Adipocyte (in vitro differentiated cells): ENCODE data around the gene SF3B1.

Experiments used
- DNase-seq: peaks from one replicate; pipeline ENCODE4 v3.0.0-alpha.2; 2015; ENCODE audit warnings: low read depth
- H3K27me3 ChIP-seq: replicated peaks from 2 replicates; pipeline ENCODE4 v1.7.0; 2013; ENCODE audit warnings: mild to moderate bottlenecking, low read length, moderate library complexity; ENCODE audit not compliant: control insufficient read depth, insufficient read depth
- H3K36me3 ChIP-seq: 2 replicates; pipeline ENCODE4 v1.7.0; 2013; ENCODE audit warnings: low read length, mild to moderate bottlenecking, moderate library complexity; ENCODE audit not compliant: control insufficient read depth, insufficient read depth, severe bottlenecking
- H3K4me1 ChIP-seq: 2 replicates; pipeline ENCODE4 v1.7.0; 2013; ENCODE audit warnings: mild to moderate bottlenecking, low read length, moderate library complexity; ENCODE audit not compliant: control insufficient read depth, insufficient read depth
- H3K4me3 ChIP-seq: 2 replicates; pipeline ENCODE4 v1.7.0; 2013; ENCODE audit warnings: mild to moderate bottlenecking, low read length, moderate library complexity
- H3K9ac ChIP-seq: 2 replicates; pipeline ENCODE4 v1.7.0; 2013; ENCODE audit warnings: mild to moderate bottlenecking, low read length, moderate library complexity
- H3K9me3 ChIP-seq: 2 replicates; pipeline ENCODE4 v1.7.0; 2013; ENCODE audit warnings: mild to moderate bottlenecking, low read length, moderate library complexity; ENCODE audit not compliant: control insufficient read depth

SF3B1 gene

GRCh38 chr2:197431858-197432257 is 3.0 kb downstream of the SF3B1 start:
- no peak overlapping the region for H3K9ac ChIP-seq
- peaks cover 3% of the 10 kb centered on the region for H3K36me3 ChIP-seq
- no peaks in the 10 kb centered on the region for H3K9me3 ChIP-seq
- H3K4me1 ChIP-seq = peaks cover 60% of the 10 kb centered on the region
- no peak for DNase-seq
- peak overlapping the region; percentile 93 for H3K4me3 ChIP-seq
- H3K27me3 ChIP-seq = no peaks in the 10 kb centered on the region

- H3K4me3 ChIP-seq = no peak overlapping the region
- no peaks in the 10 kb centered on the region for H3K27me3 ChIP-seq
- H3K4me1 ChIP-seq = peaks cover 75% of the 10 kb centered on the region
- H3K9me3 ChIP-seq = no peaks in the 10 kb centered on the region
- H3K9ac ChIP-seq = no peak overlapping the region
- DNase-seq = no peak
- H3K36me3 ChIP-seq = peaks cover 11% of the 10 kb centered on the region
Measured at GRCh38 chr2:197427986-197428385, 6.8 kb downstream of the SF3B1 start.

GRCh38 chr2:197426723-197427603 is 7.9 kb downstream of the SF3B1 start:
- DNase-seq = peak; percentile 25
- no peaks in the 10 kb centered on the region for H3K9me3 ChIP-seq
- H3K4me3 ChIP-seq = no peak overlapping the region
- H3K4me1 ChIP-seq = peaks cover 68% of the 10 kb centered on the region
- peaks cover 17% of the 10 kb centered on the region for H3K36me3 ChIP-seq
- no peaks in the 10 kb centered on the region for H3K27me3 ChIP-seq
- no peak overlapping the region for H3K9ac ChIP-seq

GRCh38 chr2:197425550-197425949 is 9.3 kb downstream of the SF3B1 start:
- Histone ChIP-seq H3K36me3 (peaks cover 29% of the 10 kb centered on the region), H3K9me3 (no peaks in the 10 kb centered on the region), H3K4me3 (no peak overlapping the region), H3K4me1 (peaks cover 58% of the 10 kb centered on the region), H3K27me3 (no peaks in the 10 kb centered on the region), H3K9ac (no peak overlapping the region)
- no peak for DNase-seq

- no peak overlapping the region for H3K9ac ChIP-seq
- H3K36me3 ChIP-seq = peaks cover 49% of the 10 kb centered on the region
- peaks cover 38% of the 10 kb centered on the region for H3K4me1 ChIP-seq
- no peaks in the 10 kb centered on the region for H3K27me3 ChIP-seq
- H3K4me3 ChIP-seq = no peak overlapping the region
- H3K9me3 ChIP-seq = no peaks in the 10 kb centered on the region
- no peak for DNase-seq
Measured at GRCh38 chr2:197423307-197423706, 11.5 kb downstream of the SF3B1 start.

GRCh38 chr2:197419438-197419837 is 15.4 kb downstream of the SF3B1 start:
- Histone ChIP-seq H3K27me3 (no peaks in the 10 kb centered on the region), H3K9me3 (no peaks in the 10 kb centered on the region), H3K9ac (no peak overlapping the region), H3K4me3 (no peak overlapping the region), H3K36me3 (peaks cover 86% of the 10 kb centered on the region), H3K4me1 (peaks cover 15% of the 10 kb centered on the region)
- DNase-seq = no peak

- Histone ChIP-seq H3K27me3 (no peaks in the 10 kb centered on the region), H3K36me3 (peaks cover 94% of the 10 kb centered on the region), H3K9ac (no peak overlapping the region), H3K9me3 (no peaks in the 10 kb centered on the region), H3K4me1 (peaks cover 5% of the 10 kb centered on the region), H3K4me3 (no peak overlapping the region)
- no peak for DNase-seq
Measured at GRCh38 chr2:197416268-197416667, 18.6 kb downstream of the SF3B1 start.

GRCh38 chr2:197414515-197414914 is 20.3 kb downstream of the SF3B1 start:
- H3K36me3 ChIP-seq = peaks cover 93% of the 10 kb centered on the region
- H3K27me3 ChIP-seq = no peaks in the 10 kb centered on the region
- no peak overlapping the region for H3K4me3 ChIP-seq
- H3K4me1 ChIP-seq = peaks cover 5% of the 10 kb centered on the region
- H3K9ac ChIP-seq = no peak overlapping the region
- no peak for DNase-seq
- no peaks in the 10 kb centered on the region for H3K9me3 ChIP-seq

- DNase-seq = no peak
- Histone ChIP-seq H3K4me1 (peaks cover 5% of the 10 kb centered on the region), H3K4me3 (no peak overlapping the region), H3K9me3 (no peaks in the 10 kb centered on the region), H3K27me3 (no peaks in the 10 kb centered on the region), H3K9ac (no peak overlapping the region), H3K36me3 (peaks cover 93% of the 10 kb centered on the region)
Measured at GRCh38 chr2:197414039-197414438, 20.8 kb downstream of the SF3B1 start.

GRCh38 chr2:197405582-197405981 is 29.2 kb downstream of the SF3B1 start:
- Histone ChIP-seq H3K9ac (no peak overlapping the region), H3K36me3 (peaks cover 98% of the 10 kb centered on the region), H3K27me3 (no peaks in the 10 kb centered on the region), H3K4me1 (no peaks in the 10 kb centered on the region), H3K9me3 (no peaks in the 10 kb centered on the region), H3K4me3 (no peak overlapping the region)
- no peak for DNase-seq

- Histone ChIP-seq H3K9ac (no peak overlapping the region), H3K36me3 (peaks cover 99% of the 10 kb centered on the region), H3K4me3 (no peak overlapping the region), H3K4me1 (peaks cover 10% of the 10 kb centered on the region), H3K27me3 (no peaks in the 10 kb centered on the region), H3K9me3 (no peaks in the 10 kb centered on the region)
- DNase-seq = no peak
Measured at GRCh38 chr2:197399887-197400540, 34.8 kb downstream of the SF3B1 start.
